BJ (cell line): ENCODE results near the gene ZNF208. TPM values are rescaled to one million over a fixed set of nuclear protein-coding genes. Genes with fewer than 3 reads are reported as not detected.

Source experiments
- CTCF ChIA-PET: fragments of 350-600 bp; formaldehyde crosslinking; extraction: SDS; loops from one replicate; lab custom pipeline; 2021; ENCODE audit warnings: antibody characterized with exemption, inconsistent platforms; lab: Yijun Ruan, JAX
- POLR2A ChIA-PET: fragments of 300-600 bp; sonication (Branson Sonifier 250); formaldehyde crosslinking; extraction: SDS; loops from one replicate; lab custom pipeline; 2021; ENCODE audit warnings: antibody characterized with exemption; lab: Charles Lee
- DNase-seq: peaks from one replicate; pipeline ENCODE4 v3.0.0-alpha.2; 2011; ENCODE audit warnings: low read depth
- H3K27me3 ChIP-seq: 2 replicates; pipeline ENCODE4 v1.6.0; 2011; ENCODE audit warnings: low read length; ENCODE audit not compliant: control insufficient read depth, insufficient read depth
- H3K36me3 ChIP-seq: 2 replicates; pipeline ENCODE4 v1.5.1; 2011; ENCODE audit warnings: low read length; ENCODE audit not compliant: control insufficient read depth, insufficient read depth
- H3K4me3 ChIP-seq: 2 replicates; pipeline ENCODE4 v1.5.1; 2011; ENCODE audit warnings: low read depth, mild to moderate bottlenecking, control low read depth, low read length
- CTCF ChIP-seq: IDR thresholded peaks from 2 replicates; pipeline ENCODE4 v1.5.1; 2011; ENCODE audit warnings: low read depth, mild to moderate bottlenecking, control low read depth, inconsistent platforms, low read length, moderate library complexity; ENCODE audit not compliant: insufficient read depth
- polyA plus RNA-seq: library from polyadenylated mRNA; depleted of rRNA; stranded (reverse); fragments of >200 nt; gene quantifications from 2 replicates; pipeline ENCODE4 v1.2.3, GENCODE V29; 2011

ZNF208 gene
- polyA plus RNA-seq, 1 experiment: not detected

DNA sequence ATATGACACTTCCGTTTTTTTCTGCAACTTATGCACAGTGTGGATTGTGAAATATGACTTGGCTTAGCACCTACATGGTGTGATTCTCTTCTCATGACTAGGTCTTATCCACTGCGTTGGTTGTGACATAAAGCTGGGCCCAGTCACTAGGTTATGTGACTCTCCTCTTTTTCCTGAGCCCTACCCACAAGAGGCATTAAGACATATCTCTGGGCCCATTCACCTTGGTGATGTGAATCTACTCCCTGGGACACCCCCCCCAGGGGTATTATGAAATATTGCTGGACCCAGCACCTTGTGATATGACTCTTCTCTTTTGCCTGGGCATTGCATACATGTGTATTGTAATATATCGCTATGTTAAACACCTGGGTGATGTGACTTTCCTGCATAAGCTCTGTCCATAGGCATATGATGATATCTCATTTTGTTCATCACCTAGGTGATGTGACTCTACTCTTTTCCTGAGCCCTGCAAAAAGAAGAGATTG is 89.0 kb downstream of the ZNF208 start:
- CTCF ChIA-PET: no interaction called here
- DNase-seq: no peak

GRCh38 chr19:21915411-21915810 is 95.3 kb downstream of the ZNF208 start:
- Histone ChIP-seq H3K4me3 (no peak overlapping the region), H3K27me3 (no peaks in the 10 kb centered on the region), H3K36me3 (no peaks in the 10 kb centered on the region)
- ChIA-PET CTCF (no interaction called here), POLR2A (no interaction called here)
- DNase-seq: no peak
- TF ChIP-seq CTCF: no peak

More for the DNA sequence above, 89.0 kb downstream of the ZNF208 start:
- H3K36me3 ChIP-seq: no peaks in the 10 kb centered on the region
- TF ChIP-seq CTCF: no peak
- H3K27me3 ChIP-seq: no peaks in the 10 kb centered on the region
- H3K4me3 ChIP-seq: no peak overlapping the region
- POLR2A ChIA-PET: no interaction called here

- ChIA-PET CTCF (no interaction called here), POLR2A (no interaction called here)
- DNase-seq: no peak
- no peak for TF ChIP-seq CTCF
- H3K4me3 ChIP-seq: no peak overlapping the region
- H3K36me3 ChIP-seq: no peaks in the 10 kb centered on the region
- H3K27me3 ChIP-seq: no peaks in the 10 kb centered on the region
Observed at GRCh38 chr19:21912654-21913053, 98.1 kb downstream of the ZNF208 start.

- DNase-seq: no peak
- TF ChIP-seq CTCF: no peak
- no peaks in the 10 kb centered on the region for H3K27me3 ChIP-seq
- H3K4me3 ChIP-seq: no peak overlapping the region
- no peaks in the 10 kb centered on the region for H3K36me3 ChIP-seq
- ChIA-PET CTCF (no interaction called here), POLR2A (no interaction called here)
Observed at GRCh38 chr19:21910318-21910717, 100.4 kb downstream of the ZNF208 start.

DNA sequence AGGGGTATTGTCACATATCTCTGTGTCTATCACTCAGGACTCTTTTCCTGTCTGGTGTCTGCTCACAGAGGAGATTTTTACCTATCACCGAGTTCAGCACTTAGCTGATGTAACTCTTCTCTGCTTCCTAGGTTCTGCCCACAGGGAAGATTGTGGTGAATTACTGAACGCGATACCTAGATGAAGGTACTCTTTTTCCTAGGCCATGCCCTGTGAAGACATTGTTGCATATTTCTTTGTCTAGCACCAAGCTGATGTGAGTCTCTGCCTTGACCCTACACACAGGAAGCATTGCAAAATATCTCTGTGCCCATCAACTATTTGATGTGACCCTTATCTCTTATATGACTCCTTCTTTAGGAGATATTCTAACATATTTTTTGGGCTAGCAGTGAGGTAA is 102.7 kb downstream of the ZNF208 start:
- ChIA-PET CTCF (no interaction called here), POLR2A (no interaction called here)
- H3K4me3 ChIP-seq: no peak overlapping the region
- DNase-seq: no peak
- no peaks in the 10 kb centered on the region for H3K27me3 ChIP-seq
- no peaks in the 10 kb centered on the region for H3K36me3 ChIP-seq
- no peak for TF ChIP-seq CTCF
